HepG2 (cell line): Measurements from ENCODE around the gene TBC1D20. TPM values are rescaled to one million over a fixed set of nuclear protein-coding genes. Genes with fewer than 3 reads are reported as not detected.

Experiments
- DDIT3 ChIP-seq: sonication (generic); formaldehyde crosslinking; IDR thresholded peaks from 2 replicates; pipeline ENCODE4 v1.4.0; 2020; ENCODE audit warnings: mild to moderate bottlenecking, missing genetic modification reagents
- GTF3A ChIP-seq: sonication (generic); formaldehyde crosslinking; conservative IDR thresholded peaks from 2 replicates; pipeline ENCODE4 v1.4.0; 2020; ENCODE audit warnings: mild to moderate bottlenecking, missing genetic modification reagents
- HNF4A ChIP-seq: sonication (generic); formaldehyde crosslinking; IDR thresholded peaks from 2 replicates; pipeline ENCODE4 v1.4.0; 2020; ENCODE audit warnings: missing genetic modification reagents
- KAT2B ChIP-seq: fragments of 150-350 bp; IDR thresholded peaks from 2 replicates; pipeline ENCODE4 v1.6.1; 2014; ENCODE audit warnings: low read depth, low read length, borderline replicate concordance
- MATR3 ChIP-seq: sonication (generic); formaldehyde crosslinking; IDR thresholded peaks from 2 replicates; pipeline ENCODE4 v1.4.0; 2020; ENCODE audit warnings: missing genetic modification reagents
- PHF8 ChIP-seq: sonication (generic); formaldehyde crosslinking; IDR thresholded peaks from 2 replicates; pipeline ENCODE4 v1.5.0; 2020; ENCODE audit warnings: missing genetic modification reagents
- RBM39 ChIP-seq: fragments of 200-400 bp; formaldehyde crosslinking; IDR thresholded peaks from one replicate; pipeline ENCODE4 v1.6.1; 2018; ENCODE audit warnings: antibody characterized with exemption, mild to moderate bottlenecking, low read depth, low read length; ENCODE audit not compliant: poor library complexity, severe bottlenecking
- SMAD3 ChIP-seq: sonication (generic); formaldehyde crosslinking; IDR thresholded peaks from 2 replicates; pipeline ENCODE4 v1.4.0; 2020; ENCODE audit warnings: missing genetic modification reagents
- SMARCC2 ChIP-seq: fragments of 450-650 bp; IDR thresholded peaks from 2 replicates; pipeline ENCODE4 v1.6.1; 2017; ENCODE audit warnings: antibody characterized with exemption, mild to moderate bottlenecking
- SSRP1 ChIP-seq: IDR thresholded peaks from 2 replicates; pipeline ENCODE4 v1.6.1; 2016; ENCODE audit warnings: control low read depth
- TERF1 ChIP-seq: sonication (generic); formaldehyde crosslinking; IDR thresholded peaks from 2 replicates; pipeline ENCODE4 v1.8.0; 2022; ENCODE audit warnings: mild to moderate bottlenecking, missing genetic modification reagents, moderate library complexity
- TMF1 ChIP-seq: sonication (generic); formaldehyde crosslinking; IDR thresholded peaks from 2 replicates; pipeline ENCODE4 v1.8.1; 2022; ENCODE audit warnings: low read depth, missing genetic modification reagents
- ZFP37 ChIP-seq: sonication (generic); formaldehyde crosslinking; IDR thresholded peaks from 2 replicates; pipeline ENCODE4 v1.4.0; 2020; ENCODE audit warnings: missing genetic modification reagents, borderline replicate concordance
- ZFP82 ChIP-seq: sonication (generic); formaldehyde crosslinking; IDR thresholded peaks from 2 replicates; pipeline ENCODE4 v1.5.1; 2020; ENCODE audit warnings: mild to moderate bottlenecking, missing genetic modification reagents, borderline replicate concordance
- ZFY ChIP-seq: sonication (generic); formaldehyde crosslinking; IDR thresholded peaks from 2 replicates; pipeline ENCODE4 v1.4.0; 2020; ENCODE audit warnings: missing genetic modification reagents
- ZNF142 ChIP-seq: sonication (generic); formaldehyde crosslinking; IDR thresholded peaks from 2 replicates; pipeline ENCODE4 v1.4.0; 2020; ENCODE audit warnings: missing genetic modification reagents
- ZNF333 ChIP-seq: sonication (generic); formaldehyde crosslinking; IDR thresholded peaks from 2 replicates; pipeline ENCODE4 v1.4.0; 2020; ENCODE audit warnings: mild to moderate bottlenecking, missing genetic modification reagents, borderline replicate concordance
- ZNF510 ChIP-seq: sonication (generic); formaldehyde crosslinking; IDR thresholded peaks from 2 replicates; pipeline ENCODE4 v1.4.0; 2020; ENCODE audit warnings: low read depth, mild to moderate bottlenecking, missing genetic modification reagents
- ZNF580 ChIP-seq: IDR thresholded peaks from 2 replicates; pipeline ENCODE4 v1.6.1; 2016; ENCODE audit warnings: low read depth, borderline replicate concordance
- ZNF7 ChIP-seq: IDR thresholded peaks from 2 replicates; pipeline ENCODE4 v1.6.1; 2016; ENCODE audit warnings: missing biosample characterization, missing genetic modification reagents
- ZNF761 ChIP-seq: sonication (generic); formaldehyde crosslinking; conservative IDR thresholded peaks from 2 replicates; pipeline ENCODE4 v1.4.0; 2020; ENCODE audit warnings: mild to moderate bottlenecking, missing genetic modification reagents
- ZSCAN29 ChIP-seq: sonication (generic); formaldehyde crosslinking; conservative IDR thresholded peaks from 2 replicates; pipeline ENCODE4 v1.4.0; 2020; ENCODE audit warnings: mild to moderate bottlenecking, missing genetic modification reagents
- polyA plus RNA-seq, 8 experiments: library from polyadenylated mRNA; depleted of rRNA in 3 of 8; stranded (reverse) in 7 of 8; unstranded in 1 of 8; fragments of >200 nt; fragmentation: Illumina TruSeq in 4 of 8; extraction: Trizol in 4 of 8; gene quantifications; 2 replicates each; pipeline versions ENCODE4 v1.2.1 to v1.2.3, GENCODE V29; 2011 to 2016; ENCODE audit warnings: low read depth in 4 of 8, missing spikeins in 1 of 8, mixed read lengths in 1 of 8; ENCODE audit not compliant: insufficient read depth in 1 of 8
- total RNA-seq, 5 experiments: library from RNA; depleted of rRNA; stranded (reverse); fragments of >200 nt; fragmentation: Illumina TruSeq; extraction: Trizol; gene quantifications; 2 replicates each; pipeline ENCODE4 v1.2.3, GENCODE V29; 2016; ENCODE audit warnings: low read depth in 1 of 5

Gene TBC1D20
- total and polyA plus RNA-seq, 2 of the 13 experiments (the other 11 are each of a cell fraction or from before 2014, with no cell fraction given): 36.6 to 47.1 TPM

- 0 out of 2 replicates have a peak, but pooled peaks have one; percentile 39 for TF ChIP-seq ZFP37
- no peak for TF ChIP-seq TMF1 (CRISPR knock-in tag)
- TF ChIP-seq MATR3: no peak
- TF ChIP-seq ZNF580 (CRISPR knock-in tag): no peak
- no peak for TF ChIP-seq ZNF761
- TF ChIP-seq ZFP82 (CRISPR knock-in tag): no peak
- TF ChIP-seq HNF4A: no peak
- peak; percentile 87 for TF ChIP-seq RBM39
- TF ChIP-seq ZNF142 (CRISPR knock-in tag): no peak
- 0 out of 2 replicates have a peak, but pooled peaks have one; percentile 52 for TF ChIP-seq ZNF510 (CRISPR knock-in tag)
- 0 out of 2 replicates have a peak, but pooled peaks have one; percentile 31 for TF ChIP-seq ZSCAN29
- TF ChIP-seq ZNF333 (CRISPR knock-in tag): no peak
- TF ChIP-seq SMAD3 (CRISPR knock-in tag): no peak
- no peak for TF ChIP-seq TERF1 (CRISPR knock-in tag)
- no peak for TF ChIP-seq GTF3A (CRISPR knock-in tag)
- TF ChIP-seq KAT2B: no peak
- no peak for TF ChIP-seq DDIT3 (CRISPR knock-in tag)
- TF ChIP-seq SSRP1 (CRISPR knock-in tag): peak; percentile 44
- TF ChIP-seq PHF8 (CRISPR knock-in tag): no peak
- TF ChIP-seq SMARCC2: no peak
- no peak for TF ChIP-seq ZFY (CRISPR knock-in tag)
- TF ChIP-seq ZNF7 (CRISPR knock-in tag): no peak
Observed at GRCh38 chr20:388034-388994, 74.0 kb downstream of the TBC1D20 start (continued).
